Non-pigmented ciliary epithelial cell (primary cell): ENCODE measurements around the gene HTRA3.
A peak's percentile ranks its signal among the peaks of the same experiment; 100 is the strongest.
"Not testable (repeated sequence)": the region's sequence is repeated elsewhere in the genome, so short reads cannot be mapped to it uniquely, and the experiment has no call there.

Experiments used
- DNase-seq: peaks from one replicate; pipeline ENCODE4 v3.0.0-alpha.2; 2010; ENCODE audit warnings: low read depth

The HTRA3 gene

DNA sequence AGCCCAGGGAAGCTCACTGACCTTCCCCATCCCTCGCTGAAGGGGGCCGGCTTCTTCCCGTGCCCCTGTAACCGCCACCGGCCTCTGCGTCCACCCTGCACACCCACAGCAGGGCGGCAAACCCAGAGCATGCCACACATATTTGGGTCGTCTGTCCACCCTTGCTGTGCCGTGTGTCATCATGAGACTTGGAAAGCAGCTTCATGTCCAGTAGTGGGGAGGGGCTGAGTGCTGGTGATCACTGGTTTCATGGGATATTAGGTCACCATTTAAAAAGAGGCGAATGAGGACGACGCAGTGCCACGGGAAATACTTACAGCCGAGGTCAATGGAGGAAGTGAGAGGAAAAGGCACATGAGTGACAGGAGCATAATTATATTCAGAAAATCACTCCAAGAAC lies 74.8 kb downstream of the HTRA3 start:
- no peak for DNase-seq

DNA sequence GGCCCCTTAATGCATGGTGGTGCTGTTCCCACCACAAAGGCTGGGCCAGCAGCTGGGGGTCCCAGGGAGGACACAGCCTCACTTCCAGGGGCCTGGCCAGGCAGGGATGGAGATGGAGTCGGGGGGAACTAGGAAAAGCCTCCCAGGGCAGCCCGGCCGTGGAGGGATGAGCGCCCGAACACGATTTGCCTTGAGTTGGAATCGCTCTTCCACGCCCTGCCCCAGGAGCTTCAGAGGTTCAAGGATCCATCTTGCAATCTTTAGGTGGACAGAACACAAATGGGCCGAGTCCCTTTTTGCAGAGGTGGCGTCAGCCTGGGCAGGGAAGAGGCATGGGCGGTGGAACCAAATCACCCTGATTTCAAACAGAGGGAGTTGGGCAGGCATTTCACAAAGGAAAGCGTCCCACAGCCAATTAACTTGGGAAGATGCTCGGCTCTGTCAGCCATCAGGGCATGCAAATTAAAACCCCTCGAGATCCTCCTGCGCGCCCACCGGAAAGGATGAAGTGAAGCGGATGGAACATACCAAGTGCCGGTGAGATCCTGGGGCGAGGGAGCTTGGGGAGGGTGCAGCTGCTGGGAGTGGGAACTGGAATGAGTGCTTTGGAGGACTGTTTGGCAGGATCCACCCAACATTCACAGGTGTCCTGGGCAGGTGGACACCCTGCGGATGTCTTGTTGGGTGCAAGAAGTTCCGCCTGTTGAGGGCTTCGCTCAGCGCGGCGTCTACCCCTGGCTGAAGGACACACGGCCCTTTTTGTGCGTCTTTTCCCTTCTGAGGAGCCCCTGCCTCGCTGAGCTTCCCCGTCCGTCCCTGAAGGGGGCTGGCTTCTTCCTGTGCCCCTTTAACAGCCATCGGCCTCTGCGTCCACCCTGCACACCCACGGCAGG lies 75.7 kb downstream of the HTRA3 start:
- DNase-seq = no peak

DNA sequence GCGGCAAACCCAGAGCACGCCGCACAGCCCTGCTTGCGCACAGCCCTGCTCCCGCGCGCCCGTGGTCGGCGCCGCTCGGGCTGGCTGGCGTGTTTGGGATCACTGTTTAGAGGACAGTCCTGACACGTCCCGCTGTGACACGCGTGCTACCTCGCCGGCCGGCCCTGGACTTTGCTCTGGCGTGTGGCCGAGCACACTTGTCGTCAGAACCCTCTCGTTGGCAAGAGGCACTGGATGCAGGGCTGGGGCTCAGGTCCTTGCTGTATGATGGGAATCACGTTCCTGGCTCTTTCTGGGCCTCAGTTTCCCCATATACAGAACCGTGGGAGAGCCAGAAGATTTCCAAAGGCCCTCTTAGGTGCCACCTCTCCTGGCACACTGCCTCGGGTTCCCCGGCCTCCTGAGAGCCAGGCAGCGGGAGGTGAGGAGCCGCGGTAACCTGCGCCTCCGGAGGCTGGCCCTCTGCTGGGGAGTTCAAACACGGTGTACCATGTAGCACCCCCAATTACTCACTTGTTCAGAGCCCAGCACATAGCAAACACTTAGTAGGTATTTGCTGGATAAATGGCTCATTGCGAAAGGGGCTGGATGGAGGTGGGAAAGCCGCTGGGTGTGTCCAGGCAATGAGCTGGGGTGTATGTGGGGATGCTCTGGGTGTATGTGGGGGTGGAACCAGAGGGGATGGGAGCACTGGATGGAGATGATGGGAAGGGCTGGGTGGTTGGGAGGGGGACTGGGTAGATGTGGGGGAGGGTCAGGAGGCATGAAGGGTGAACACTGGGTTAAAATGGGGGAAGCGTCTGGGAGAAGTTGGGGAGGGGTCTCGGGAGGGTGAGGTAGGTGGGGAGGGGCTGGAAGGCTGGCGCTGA lies 76.6 kb downstream of the HTRA3 start:
- DNase-seq = no peak

DNA sequence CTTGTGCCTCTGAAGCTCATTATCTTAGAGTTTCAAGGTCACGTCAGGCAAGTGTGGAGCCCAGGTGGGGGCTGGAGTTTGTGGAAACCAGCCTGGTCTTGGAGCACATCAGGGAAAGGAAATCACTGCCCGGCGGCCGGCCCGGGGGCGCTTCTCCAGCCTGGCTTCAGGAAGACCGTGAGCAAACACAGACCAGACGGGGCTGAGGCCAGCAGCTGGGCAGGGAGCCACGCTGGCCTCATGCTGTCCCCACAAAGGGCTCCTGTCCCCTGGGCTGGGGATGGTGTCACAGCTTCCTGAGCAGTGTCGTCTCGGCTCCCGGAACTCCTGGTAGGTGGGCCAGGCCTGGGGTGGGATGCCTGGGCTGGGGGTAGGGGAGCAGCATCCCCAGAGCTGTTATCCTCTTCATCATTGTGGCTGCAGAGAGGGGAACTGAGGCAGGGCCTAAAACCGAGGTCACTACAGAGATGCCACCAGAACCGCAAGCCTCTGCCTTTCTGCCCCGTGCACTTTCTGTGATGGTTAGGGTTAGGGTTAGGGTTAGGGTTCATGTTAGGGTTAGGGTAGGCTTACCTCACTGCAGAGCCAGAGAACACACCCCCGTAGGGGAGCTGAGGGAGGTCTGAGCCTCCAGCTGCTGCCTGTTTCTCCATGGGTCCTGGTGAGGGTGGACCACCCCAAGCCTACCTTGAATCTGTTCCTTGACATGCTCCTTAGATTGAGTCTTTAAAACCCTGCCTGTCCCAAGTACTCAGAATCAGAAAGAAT lies 77.5 kb downstream of the HTRA3 start:
- no peak for DNase-seq

DNA sequence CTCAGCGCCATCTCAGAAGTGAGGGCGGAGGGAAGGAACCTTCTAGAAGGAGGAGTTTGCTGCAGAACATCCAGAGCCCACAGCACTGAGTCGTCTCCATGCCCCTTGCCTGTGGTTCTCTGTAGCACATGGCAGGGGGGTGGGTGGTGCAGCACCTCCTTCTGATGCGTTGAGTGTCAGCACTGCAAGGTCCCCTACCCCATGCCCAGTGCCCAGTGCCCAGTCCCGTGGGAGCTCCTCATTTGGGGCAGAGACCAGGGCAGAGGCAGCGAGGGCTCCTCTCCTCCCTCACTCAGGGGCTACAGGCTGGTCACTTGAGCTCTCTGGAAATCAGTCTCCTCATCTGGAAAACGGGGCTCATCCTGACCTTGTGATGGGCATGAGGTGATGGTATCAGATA lies 78.1 kb downstream of the HTRA3 start:
- DNase-seq = no peak

DNA sequence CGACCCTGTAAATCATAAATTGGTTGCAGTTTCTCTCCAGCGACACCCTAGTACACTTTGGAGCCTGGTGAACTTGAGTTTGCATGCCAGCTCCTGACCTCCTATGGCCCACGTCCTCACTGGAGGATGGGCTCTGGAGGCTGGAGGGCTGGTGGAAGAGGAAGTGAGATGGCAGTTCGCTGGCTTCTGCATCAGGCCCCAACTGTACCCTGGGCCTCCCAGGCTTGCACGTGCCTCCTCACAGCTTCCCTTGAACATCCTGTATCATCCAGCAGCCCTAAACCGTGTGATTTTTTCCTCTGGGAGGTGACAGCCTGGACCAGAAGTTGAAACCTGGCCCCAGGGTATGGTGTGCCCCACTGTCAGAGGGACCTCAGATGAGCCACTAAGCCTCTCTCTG lies 78.5 kb downstream of the HTRA3 start:
- DNase-seq = no peak

DNA sequence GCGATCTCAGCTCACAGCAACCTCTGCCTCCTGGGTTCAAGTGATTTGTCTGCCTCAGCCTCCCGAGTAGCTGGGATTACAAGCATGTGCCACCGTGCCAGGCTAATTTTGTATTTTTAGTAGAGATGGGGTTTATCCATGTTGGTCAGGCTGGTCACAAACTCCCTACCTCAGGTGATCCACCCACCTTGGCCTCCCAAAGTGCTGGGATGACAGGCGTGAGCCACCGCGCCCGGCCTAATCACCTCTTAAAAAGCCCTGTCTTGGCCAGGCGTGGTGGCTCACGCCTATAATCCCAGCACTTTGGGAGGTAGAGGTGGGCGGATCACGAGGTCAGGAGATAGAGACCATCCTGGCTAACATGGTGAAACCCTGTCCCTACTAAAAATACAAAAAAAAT lies 79.7 kb downstream of the HTRA3 start:
- DNase-seq = not testable (repeated sequence)

DNA sequence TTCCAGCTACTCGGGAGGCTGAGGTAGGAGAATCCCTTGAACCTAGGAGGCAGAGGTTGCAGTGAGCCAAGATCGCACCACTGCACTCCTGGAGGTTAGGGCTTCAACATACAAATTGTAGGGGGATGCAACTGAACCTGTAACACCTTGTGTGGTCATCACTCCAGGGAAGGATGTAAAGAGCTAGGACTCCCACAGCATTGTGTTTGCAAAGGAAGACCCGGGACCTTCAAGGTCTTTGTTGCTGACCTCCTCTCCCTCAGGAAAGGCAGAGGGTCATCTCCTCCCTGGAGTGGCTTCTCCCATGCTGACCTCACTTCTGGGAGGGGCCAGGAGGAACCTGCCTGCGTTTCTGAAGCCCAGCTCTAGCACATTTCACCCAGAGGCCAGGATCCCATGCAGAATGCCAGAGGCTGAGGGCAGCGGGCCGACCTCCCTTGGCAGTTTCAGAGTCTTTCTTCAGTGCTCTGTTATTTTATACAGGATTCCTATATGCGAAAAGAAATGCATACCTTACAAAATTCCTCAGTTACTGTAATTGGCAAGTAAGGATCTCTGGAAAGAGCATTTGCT lies 80.2 kb downstream of the HTRA3 start:
- no peak for DNase-seq

DNA sequence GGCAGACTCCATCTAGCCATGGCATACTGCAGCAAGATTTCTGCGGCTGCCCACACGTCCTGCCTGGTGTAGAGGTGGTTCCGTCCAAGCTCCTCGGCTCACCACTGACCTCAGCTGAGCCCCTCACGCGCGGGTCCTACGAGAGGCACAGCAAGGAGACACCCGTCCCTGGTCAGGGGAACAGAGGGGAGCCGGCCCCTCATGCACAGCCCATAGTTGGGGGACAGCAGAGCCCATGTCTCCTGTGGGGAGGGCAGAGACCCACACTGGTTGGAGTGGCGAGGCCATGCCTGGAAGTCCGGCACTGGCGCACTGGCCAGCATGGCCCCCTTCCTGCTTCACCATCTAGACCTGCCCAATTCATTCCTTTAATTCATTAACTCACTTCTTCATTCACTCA lies 80.8 kb downstream of the HTRA3 start:
- DNase-seq = no peak

DNA sequence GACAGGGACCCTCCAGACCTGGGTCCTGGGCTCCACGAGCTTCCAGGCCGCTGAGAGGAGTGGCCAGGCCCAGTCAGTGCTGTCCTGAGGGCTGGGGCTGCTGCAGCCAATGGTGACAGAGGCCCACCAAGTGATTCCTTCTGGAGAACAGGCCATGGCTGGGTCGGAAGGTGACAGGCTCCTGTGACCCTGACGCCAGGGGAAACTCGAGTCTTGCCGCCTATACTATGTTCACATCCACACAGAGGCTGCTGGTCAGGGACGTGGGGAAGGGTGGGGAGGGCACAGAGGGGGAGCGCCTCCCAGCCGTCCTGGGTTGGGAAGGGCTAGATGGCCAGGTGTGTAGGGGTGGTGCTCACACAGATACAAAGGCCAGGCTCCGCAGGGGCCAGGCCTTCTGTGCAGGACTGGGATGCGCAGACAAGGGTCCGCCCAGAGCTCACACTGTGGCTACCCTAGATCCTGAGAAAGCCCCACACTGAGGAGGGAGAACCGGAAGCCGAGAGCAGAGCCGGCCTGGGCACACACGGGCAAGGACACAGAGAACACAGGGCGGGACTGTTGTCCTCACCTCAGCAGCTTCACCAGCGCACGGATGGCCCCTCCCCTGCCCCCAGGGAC lies 81.4 kb downstream of the HTRA3 start:
- no peak for DNase-seq

DNA sequence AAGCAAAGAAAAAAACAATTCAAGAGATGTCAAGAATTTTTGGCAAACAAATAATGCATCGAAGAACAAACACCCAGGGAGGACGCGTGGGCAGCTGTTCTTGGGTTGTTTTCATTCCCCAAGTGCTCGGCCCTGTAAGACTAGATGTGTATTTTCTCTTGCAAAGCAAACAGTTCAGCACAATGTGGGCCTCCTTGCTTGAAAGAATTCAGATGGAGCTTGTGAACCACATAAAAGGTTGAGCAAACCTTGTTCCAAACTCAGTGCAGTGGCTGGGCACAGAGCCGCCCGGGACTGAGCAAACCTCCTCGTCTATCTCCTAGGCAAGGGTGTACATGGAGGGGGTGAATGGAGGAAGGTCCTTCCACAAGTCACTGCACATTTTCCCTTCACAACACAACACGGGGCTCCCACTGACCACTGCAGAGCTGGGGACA lies 82.4 kb downstream of the HTRA3 start:
- no peak for DNase-seq

DNA sequence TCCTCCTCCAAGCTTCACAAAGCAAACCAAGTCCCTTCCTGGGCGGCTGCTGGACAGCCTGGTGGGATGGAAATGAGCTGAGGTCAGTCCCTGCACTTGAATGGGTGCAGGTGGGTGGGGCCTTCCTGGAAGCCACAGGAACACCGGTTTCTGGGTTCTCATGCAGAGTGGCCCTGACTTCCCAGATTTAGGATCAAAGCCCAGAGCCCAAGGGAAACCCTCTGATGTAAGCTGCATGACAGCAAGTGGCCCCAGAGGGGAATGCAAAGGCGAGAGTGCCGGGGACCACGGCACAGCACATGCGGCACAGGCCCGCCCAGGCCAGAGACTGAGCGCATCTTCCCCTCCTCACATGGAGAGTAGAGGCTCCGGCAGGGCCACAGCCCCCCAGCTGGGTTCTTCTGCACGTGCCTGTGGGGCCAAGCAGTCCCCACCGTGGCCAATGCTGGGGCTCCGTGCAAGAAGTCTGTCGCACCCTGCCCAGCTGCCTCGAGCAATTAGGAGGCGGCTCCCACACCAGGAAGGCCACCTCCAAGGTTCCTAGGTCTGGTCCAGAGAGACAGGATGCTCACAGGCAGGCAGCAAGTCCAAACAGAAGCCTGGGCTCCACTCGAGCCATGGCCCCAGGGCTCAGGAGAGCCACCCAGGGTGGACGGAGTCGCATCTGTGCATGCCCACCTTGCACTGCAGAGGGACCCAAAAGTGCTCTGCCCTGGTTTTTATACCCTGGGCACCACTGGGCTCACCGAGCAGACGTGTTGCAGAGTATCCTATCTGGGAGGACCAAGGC lies 83.0 kb downstream of the HTRA3 start:
- DNase-seq = no peak

DNA sequence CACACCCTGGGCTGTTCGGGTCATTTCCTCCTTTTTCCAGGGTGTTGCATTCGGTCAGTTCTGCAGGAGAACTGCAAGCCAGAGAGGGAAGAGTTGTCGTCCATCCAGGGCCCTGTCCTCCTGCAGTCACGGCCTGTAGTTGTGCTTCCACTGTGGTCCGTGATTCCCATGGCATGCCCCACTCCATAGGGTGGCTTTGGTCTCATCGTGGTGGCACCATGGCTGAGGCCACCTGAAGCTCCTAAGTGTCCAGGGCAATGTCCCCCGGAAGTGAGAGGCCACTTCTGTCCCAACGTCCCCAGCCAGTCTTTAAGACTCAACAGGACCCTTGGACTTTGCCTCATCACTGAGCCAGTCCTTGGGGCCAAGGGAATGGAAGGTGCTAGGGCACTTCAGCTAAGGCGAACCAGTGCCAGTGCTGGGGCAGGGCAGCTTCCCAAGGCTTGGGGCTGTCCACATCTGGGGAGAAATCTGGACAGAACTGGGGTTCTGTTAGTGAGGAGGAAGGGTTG lies 83.7 kb downstream of the HTRA3 start:
- no peak for DNase-seq

DNA sequence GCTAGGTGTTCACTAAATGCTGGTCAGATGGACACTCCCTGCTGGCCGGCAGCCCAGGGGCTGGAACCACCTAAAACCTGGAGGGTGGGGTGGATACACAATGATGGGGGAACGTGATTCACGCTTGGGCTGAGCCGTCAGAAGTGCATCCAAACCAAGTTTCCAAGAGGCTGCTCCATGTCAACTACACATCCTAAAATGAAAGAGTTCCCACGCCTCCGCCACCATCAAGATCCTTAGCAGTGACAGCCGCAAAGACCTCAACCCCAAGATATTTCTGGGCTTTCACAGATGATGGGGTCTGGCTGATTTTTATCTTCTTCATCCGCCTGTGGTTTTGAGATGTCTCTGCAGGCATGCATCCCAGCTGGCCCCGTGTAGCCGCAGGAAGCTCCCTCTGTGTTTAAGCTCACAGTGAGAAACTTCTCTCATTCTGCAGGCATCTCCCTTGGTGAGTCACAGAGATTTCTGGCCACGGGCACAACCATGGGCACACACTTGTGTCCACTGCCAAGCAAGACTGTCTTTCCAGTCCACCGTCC lies 84.4 kb downstream of the HTRA3 start:
- DNase-seq = peak; percentile 63

DNA sequence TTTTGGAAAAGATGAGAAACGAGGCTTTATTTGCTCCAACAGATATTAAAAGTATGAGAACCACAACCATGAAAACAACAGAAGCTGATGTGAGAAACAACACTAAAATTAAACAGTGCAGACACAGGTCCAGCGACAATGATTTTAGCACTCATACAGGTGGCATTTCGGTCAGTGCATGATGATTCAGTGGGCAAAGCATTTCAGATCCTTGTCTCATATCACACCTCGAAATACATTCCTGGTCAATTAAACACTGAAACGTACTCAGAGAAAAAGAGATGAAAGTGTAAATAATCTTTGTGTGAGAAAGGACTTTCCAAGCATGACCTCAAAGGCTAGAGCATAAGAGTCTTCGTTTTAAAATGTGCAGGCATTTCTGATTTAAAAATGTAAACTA lies 85.8 kb downstream of the HTRA3 start:
- no peak for DNase-seq

DNA sequence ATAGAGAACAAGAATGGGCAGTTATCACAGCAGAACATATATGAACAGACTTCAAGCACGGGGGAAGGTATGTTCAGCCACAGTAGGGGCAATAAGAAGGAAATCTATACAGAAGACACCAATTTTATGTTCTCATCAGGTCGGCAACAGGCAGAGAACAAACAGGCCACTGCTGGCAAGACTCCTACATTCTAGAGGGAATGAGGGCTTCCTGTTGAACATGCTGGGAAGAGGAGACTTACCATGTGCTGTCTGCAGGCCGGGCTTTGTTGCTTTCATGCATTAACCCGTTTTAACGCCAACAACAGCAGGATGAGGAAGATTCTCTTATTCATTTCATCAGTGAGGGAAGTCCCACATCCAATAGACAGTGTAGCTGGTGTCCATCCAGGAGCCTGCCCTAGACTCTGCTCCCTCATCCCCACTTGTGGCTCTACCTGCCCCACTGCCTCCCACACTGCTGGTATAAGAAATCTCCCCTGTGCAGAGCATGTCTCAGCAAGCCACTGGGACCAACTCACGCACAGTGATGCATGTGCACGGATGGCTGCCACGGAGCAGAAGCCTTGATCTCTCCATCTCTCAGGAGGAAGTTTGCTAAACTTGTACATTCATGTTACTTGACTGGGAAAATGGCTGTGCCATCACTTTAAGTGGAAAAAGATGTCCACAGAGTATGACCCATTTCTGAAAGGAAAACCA lies 86.5 kb downstream of the HTRA3 start:
- no peak for DNase-seq
